HEK293 (cell line): Measurements from ENCODE around the gene VPS13D.

ENCODE experiments used
- BCL11B ChIP-seq: fragments of 450-650 bp; formaldehyde crosslinking; IDR thresholded peaks from 2 replicates; pipeline ENCODE4 v1.5.1; 2016; ENCODE audit warnings: low read depth, missing biosample characterization, missing genetic modification characterization
- KLF9 ChIP-seq: fragments of 450-650 bp; formaldehyde crosslinking; IDR thresholded peaks from 2 replicates; pipeline ENCODE4 v1.5.1; 2016; ENCODE audit warnings: missing biosample characterization, missing genetic modification characterization, low read depth
- MYNN ChIP-seq: fragments of 450-650 bp; formaldehyde crosslinking; IDR thresholded peaks from 2 replicates; pipeline ENCODE4 v1.5.1; 2016; ENCODE audit warnings: missing biosample characterization, missing genetic modification characterization, borderline replicate concordance
- SP2 ChIP-seq: fragments of 450-650 bp; formaldehyde crosslinking; IDR thresholded peaks from 2 replicates; pipeline ENCODE4 v1.5.1; 2016; ENCODE audit warnings: missing biosample characterization, missing genetic modification characterization
- SP7 ChIP-seq: fragments of 450-650 bp; formaldehyde crosslinking; IDR thresholded peaks from 2 replicates; pipeline ENCODE4 v1.5.1; 2016; ENCODE audit warnings: missing biosample characterization, missing genetic modification characterization
- ZBTB17 ChIP-seq: fragments of 450-650 bp; formaldehyde crosslinking; IDR thresholded peaks from 2 replicates; pipeline ENCODE4 v1.5.1; 2016; ENCODE audit warnings: missing biosample characterization, missing genetic modification characterization
- ZBTB48 ChIP-seq: fragments of 450-650 bp; formaldehyde crosslinking; IDR thresholded peaks from 2 replicates; pipeline ENCODE4 v1.5.1; 2016; ENCODE audit warnings: missing biosample characterization, missing genetic modification characterization
- ZNF184 ChIP-seq: fragments of 450-650 bp; IDR thresholded peaks from 2 replicates; pipeline ENCODE4 v1.5.1; 2018; ENCODE audit warnings: missing biosample characterization, mild to moderate bottlenecking, missing genetic modification characterization
- ZNF292 ChIP-seq: fragments of 450-650 bp; formaldehyde crosslinking; IDR thresholded peaks from 2 replicates; pipeline ENCODE4 v1.5.1; 2016; ENCODE audit warnings: low read depth, missing biosample characterization, missing genetic modification characterization, borderline replicate concordance
- ZNF433 ChIP-seq: fragments of 450-650 bp; formaldehyde crosslinking; IDR thresholded peaks from 2 replicates; pipeline ENCODE4 v1.5.1; 2016; ENCODE audit warnings: missing biosample characterization, missing genetic modification characterization, low read depth
- ZNF530 ChIP-seq: fragments of 450-650 bp; formaldehyde crosslinking; IDR thresholded peaks from 2 replicates; pipeline ENCODE4 v1.5.1; 2016; ENCODE audit warnings: low read depth, missing biosample characterization, missing genetic modification characterization
- ZNF561 ChIP-seq: fragments of 450-650 bp; IDR thresholded peaks from 2 replicates; pipeline ENCODE4 v1.5.1; 2018; ENCODE audit warnings: missing biosample characterization, missing genetic modification characterization, borderline replicate concordance
- ZNF629 ChIP-seq: fragments of 450-650 bp; formaldehyde crosslinking; IDR thresholded peaks from 2 replicates; pipeline ENCODE4 v1.5.1; 2017; ENCODE audit warnings: missing biosample characterization, missing genetic modification characterization
- ZNF654 ChIP-seq: fragments of 450-650 bp; formaldehyde crosslinking; IDR thresholded peaks from 2 replicates; pipeline ENCODE4 v1.5.1; 2016; ENCODE audit warnings: low read depth, missing biosample characterization, missing genetic modification characterization
- ZNF747 ChIP-seq: fragments of 450-650 bp; formaldehyde crosslinking; IDR thresholded peaks from 2 replicates; pipeline ENCODE4 v1.5.1; 2016; ENCODE audit warnings: missing biosample characterization, missing genetic modification characterization
- ZNF830 ChIP-seq: fragments of 450-650 bp; IDR thresholded peaks from 2 replicates; pipeline ENCODE4 v1.5.0; 2018; ENCODE audit warnings: missing biosample characterization, missing genetic modification characterization, low read depth, mild to moderate bottlenecking, moderate library complexity
- ZXDB ChIP-seq: fragments of 450-650 bp; formaldehyde crosslinking; IDR thresholded peaks from 2 replicates; pipeline ENCODE4 v1.5.1; 2016; ENCODE audit warnings: missing biosample characterization, missing genetic modification characterization
- TF ChIP-seq, protein P1 (sequence below): fragments of 450-650 bp; formaldehyde crosslinking; IDR thresholded peaks from 2 replicates; pipeline ENCODE4 v1.5.1; 2017; ENCODE audit warnings: missing biosample characterization, missing genetic modification characterization
- TF ChIP-seq, protein P2 (sequence below): fragments of 450-650 bp; IDR thresholded peaks from 2 replicates; pipeline ENCODE4 v1.5.1; 2018; ENCODE audit warnings: missing biosample characterization, missing genetic modification characterization
- TF ChIP-seq, protein P3 (sequence below): fragments of 450-650 bp; formaldehyde crosslinking; IDR thresholded peaks from 2 replicates; pipeline ENCODE4; 2016; ENCODE audit warnings: missing biosample characterization, missing genetic modification characterization
- TF ChIP-seq, protein P4 (sequence below): fragments of 450-650 bp; formaldehyde crosslinking; IDR thresholded peaks from 2 replicates; pipeline ENCODE4 v1.5.1; 2016; ENCODE audit warnings: missing biosample characterization, missing genetic modification characterization
- TF ChIP-seq, protein P5 (sequence below): fragments of 450-650 bp; formaldehyde crosslinking; IDR thresholded peaks from 2 replicates; pipeline ENCODE4 v1.5.1; 2016; ENCODE audit warnings: missing biosample characterization, missing genetic modification characterization, borderline replicate concordance
- TF ChIP-seq, protein P6 (sequence below): fragments of 450-650 bp; formaldehyde crosslinking; IDR thresholded peaks from 2 replicates; pipeline ENCODE4 v1.5.1; 2016; ENCODE audit warnings: missing biosample characterization, missing genetic modification characterization
- TF ChIP-seq, protein P7 (sequence below): fragments of 450-650 bp; formaldehyde crosslinking; IDR thresholded peaks from 2 replicates; pipeline ENCODE4 v1.5.1; 2016; ENCODE audit warnings: missing biosample characterization, missing genetic modification characterization

Gene VPS13D

DNA sequence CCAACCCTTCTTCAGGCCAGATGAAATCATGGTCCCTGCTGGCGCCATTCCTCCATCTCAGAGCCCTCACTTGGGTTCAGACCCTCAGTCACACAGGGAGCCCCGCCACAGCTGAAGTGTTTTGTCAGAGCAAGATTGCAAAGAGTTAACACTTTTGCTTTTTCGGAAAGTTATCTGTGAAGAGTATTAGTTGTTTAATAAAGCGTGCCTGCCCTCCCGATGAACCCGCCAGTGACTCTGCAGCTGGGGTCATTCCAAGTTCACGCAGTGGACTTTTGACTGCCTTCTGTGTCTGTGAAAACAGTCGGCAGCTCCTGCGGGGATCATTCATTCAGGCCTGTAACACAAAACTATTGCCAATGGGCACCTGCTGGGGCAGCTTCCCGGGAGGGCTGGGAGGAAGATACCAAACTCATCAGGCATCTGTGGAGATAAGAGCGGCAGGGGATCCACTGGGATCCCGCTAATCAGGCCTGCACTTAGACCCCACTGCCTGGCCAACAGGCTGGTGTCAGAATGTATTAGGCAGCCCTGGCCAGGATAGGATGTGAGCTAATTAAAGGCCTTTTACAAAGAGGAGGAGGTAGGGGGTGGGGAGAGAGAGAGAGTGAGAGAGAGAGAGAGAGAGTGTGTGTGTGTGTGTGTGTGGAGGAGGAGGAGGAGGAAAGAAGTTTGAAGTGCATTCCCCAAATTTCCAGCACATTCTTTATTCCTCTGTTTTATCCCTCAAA lies 203.7 kb downstream of the VPS13D start (continued):
- TF ChIP-seq, protein P1, sequence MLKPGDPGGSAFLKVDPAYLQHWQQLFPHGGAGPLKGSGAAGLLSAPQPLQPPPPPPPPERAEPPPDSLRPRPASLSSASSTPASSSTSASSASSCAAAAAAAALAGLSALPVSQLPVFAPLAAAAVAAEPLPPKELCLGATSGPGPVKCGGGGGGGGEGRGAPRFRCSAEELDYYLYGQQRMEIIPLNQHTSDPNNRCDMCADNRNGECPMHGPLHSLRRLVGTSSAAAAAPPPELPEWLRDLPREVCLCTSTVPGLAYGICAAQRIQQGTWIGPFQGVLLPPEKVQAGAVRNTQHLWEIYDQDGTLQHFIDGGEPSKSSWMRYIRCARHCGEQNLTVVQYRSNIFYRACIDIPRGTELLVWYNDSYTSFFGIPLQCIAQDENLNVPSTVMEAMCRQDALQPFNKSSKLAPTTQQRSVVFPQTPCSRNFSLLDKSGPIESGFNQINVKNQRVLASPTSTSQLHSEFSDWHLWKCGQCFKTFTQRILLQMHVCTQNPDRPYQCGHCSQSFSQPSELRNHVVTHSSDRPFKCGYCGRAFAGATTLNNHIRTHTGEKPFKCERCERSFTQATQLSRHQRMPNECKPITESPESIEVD (tag by site-specific recombination): no peak; the same call in 1 of the 2 replicates
- TF ChIP-seq, protein P2, sequence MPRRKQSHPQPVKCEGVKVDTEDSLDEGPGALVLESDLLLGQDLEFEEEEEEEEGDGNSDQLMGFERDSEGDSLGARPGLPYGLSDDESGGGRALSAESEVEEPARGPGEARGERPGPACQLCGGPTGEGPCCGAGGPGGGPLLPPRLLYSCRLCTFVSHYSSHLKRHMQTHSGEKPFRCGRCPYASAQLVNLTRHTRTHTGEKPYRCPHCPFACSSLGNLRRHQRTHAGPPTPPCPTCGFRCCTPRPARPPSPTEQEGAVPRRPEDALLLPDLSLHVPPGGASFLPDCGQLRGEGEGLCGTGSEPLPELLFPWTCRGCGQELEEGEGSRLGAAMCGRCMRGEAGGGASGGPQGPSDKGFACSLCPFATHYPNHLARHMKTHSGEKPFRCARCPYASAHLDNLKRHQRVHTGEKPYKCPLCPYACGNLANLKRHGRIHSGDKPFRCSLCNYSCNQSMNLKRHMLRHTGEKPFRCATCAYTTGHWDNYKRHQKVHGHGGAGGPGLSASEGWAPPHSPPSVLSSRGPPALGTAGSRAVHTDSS (tag by site-specific recombination): peak; percentile 73
- TF ChIP-seq MYNN (peak; percentile 72), ZXDB (tag by site-specific recombination) (peak; percentile 80), KLF9 (tag by site-specific recombination) (0 out of 2 replicates have a peak, but pooled peaks have one; percentile 63), SP2 (no peak), ZBTB48 (tag by site-specific recombination) (0 out of 2 replicates have a peak, but pooled peaks have one; percentile 64), ZNF530 (tag by site-specific recombination) (no peak), ZNF292 (tag by site-specific recombination) (no peak), ZBTB17 (tag by site-specific recombination) (peak; percentile 91), SP7 (tag by site-specific recombination) (peak; percentile 98), ZNF433 (tag by site-specific recombination) (no peak), ZNF747 (no peak), ZNF629 (tag by site-specific recombination) (peak; percentile 52; the same call in 1 of the 2 replicates), ZNF654 (no peak), ZNF184 (tag by site-specific recombination) (no peak), ZNF561 (no peak), BCL11B (tag by site-specific recombination) (peak; percentile 63; the same call in 1 of the 2 replicates), ZNF830 (tag by site-specific recombination) (no peak)
- TF ChIP-seq, protein P3, sequence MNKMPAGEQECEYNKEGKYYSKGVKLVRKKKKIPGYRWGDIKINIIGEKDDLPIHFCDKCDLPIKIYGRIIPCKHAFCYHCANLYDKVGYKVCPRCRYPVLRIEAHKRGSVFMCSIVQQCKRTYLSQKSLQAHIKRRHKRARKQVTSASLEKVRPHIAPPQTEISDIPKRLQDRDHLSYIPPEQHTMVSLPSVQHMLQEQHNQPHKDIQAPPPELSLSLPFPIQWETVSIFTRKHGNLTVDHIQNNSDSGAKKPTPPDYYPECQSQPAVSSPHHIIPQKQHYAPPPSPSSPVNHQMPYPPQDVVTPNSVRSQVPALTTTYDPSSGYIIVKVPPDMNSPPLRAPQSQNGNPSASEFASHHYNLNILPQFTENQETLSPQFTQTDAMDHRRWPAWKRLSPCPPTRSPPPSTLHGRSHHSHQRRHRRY (tag by site-specific recombination): 0 out of 2 replicates have a peak, but pooled peaks have one; percentile 66
- TF ChIP-seq, protein P4, sequence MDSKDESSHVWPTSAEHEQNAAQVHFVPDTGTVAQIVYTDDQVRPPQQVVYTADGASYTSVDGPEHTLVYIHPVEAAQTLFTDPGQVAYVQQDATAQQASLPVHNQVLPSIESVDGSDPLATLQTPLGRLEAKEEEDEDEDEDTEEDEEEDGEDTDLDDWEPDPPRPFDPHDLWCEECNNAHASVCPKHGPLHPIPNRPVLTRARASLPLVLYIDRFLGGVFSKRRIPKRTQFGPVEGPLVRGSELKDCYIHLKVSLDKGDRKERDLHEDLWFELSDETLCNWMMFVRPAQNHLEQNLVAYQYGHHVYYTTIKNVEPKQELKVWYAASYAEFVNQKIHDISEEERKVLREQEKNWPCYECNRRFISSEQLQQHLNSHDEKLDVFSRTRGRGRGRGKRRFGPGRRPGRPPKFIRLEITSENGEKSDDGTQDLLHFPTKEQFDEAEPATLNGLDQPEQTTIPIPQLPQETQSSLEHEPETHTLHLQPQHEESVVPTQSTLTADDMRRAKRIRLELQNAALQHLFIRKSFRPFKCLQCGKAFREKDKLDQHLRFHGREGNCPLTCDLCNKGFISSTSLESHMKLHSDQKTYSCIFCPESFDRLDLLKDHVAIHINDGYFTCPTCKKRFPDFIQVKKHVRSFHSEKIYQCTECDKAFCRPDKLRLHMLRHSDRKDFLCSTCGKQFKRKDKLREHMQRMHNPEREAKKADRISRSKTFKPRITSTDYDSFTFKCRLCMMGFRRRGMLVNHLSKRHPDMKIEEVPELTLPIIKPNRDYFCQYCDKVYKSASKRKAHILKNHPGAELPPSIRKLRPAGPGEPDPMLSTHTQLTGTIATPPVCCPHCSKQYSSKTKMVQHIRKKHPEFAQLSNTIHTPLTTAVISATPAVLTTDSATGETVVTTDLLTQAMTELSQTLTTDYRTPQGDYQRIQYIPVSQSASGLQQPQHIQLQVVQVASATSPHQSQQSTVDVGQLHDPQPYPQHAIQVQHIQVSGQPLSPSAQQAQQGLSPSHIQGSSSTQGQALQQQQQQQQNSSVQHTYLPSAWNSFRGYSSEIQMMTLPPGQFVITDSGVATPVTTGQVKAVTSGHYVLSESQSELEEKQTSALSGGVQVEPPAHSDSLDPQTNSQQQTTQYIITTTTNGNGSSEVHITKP: peak; percentile 94
- TF ChIP-seq, protein P5, sequence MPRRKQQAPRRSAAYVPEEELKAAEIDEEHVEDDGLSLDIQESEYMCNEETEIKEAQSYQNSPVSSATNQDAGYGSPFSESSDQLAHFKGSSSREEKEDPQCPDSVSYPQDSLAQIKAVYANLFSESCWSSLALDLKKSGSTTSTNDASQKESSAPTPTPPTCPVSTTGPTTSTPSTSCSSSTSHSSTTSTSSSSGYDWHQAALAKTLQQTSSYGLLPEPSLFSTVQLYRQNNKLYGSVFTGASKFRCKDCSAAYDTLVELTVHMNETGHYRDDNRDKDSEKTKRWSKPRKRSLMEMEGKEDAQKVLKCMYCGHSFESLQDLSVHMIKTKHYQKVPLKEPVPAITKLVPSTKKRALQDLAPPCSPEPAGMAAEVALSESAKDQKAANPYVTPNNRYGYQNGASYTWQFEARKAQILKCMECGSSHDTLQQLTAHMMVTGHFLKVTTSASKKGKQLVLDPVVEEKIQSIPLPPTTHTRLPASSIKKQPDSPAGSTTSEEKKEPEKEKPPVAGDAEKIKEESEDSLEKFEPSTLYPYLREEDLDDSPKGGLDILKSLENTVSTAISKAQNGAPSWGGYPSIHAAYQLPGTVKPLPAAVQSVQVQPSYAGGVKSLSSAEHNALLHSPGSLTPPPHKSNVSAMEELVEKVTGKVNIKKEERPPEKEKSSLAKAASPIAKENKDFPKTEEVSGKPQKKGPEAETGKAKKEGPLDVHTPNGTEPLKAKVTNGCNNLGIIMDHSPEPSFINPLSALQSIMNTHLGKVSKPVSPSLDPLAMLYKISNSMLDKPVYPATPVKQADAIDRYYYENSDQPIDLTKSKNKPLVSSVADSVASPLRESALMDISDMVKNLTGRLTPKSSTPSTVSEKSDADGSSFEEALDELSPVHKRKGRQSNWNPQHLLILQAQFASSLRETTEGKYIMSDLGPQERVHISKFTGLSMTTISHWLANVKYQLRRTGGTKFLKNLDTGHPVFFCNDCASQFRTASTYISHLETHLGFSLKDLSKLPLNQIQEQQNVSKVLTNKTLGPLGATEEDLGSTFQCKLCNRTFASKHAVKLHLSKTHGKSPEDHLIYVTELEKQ (tag by site-specific recombination): peak; percentile 48; the same call in 1 of the 2 replicates
- TF ChIP-seq, protein P6, sequence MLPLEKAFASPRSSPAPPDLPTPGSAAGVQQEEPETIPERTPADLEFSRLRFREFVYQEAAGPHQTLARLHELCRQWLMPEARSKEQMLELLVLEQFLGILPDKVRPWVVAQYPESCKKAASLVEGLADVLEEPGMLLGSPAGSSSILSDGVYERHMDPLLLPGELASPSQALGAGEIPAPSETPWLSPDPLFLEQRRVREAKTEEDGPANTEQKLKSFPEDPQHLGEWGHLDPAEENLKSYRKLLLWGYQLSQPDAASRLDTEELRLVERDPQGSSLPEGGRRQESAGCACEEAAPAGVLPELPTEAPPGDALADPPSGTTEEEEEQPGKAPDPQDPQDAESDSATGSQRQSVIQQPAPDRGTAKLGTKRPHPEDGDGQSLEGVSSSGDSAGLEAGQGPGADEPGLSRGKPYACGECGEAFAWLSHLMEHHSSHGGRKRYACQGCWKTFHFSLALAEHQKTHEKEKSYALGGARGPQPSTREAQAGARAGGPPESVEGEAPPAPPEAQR (tag by site-specific recombination): peak; percentile 68; the same call in 1 of the 2 replicates
- TF ChIP-seq, protein P7, sequence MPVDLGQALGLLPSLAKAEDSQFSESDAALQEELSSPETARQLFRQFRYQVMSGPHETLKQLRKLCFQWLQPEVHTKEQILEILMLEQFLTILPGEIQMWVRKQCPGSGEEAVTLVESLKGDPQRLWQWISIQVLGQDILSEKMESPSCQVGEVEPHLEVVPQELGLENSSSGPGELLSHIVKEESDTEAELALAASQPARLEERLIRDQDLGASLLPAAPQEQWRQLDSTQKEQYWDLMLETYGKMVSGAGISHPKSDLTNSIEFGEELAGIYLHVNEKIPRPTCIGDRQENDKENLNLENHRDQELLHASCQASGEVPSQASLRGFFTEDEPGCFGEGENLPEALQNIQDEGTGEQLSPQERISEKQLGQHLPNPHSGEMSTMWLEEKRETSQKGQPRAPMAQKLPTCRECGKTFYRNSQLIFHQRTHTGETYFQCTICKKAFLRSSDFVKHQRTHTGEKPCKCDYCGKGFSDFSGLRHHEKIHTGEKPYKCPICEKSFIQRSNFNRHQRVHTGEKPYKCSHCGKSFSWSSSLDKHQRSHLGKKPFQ (tag by site-specific recombination): peak; percentile 61
